ENCODE measurements around the gene CRTC3.

DNA sequence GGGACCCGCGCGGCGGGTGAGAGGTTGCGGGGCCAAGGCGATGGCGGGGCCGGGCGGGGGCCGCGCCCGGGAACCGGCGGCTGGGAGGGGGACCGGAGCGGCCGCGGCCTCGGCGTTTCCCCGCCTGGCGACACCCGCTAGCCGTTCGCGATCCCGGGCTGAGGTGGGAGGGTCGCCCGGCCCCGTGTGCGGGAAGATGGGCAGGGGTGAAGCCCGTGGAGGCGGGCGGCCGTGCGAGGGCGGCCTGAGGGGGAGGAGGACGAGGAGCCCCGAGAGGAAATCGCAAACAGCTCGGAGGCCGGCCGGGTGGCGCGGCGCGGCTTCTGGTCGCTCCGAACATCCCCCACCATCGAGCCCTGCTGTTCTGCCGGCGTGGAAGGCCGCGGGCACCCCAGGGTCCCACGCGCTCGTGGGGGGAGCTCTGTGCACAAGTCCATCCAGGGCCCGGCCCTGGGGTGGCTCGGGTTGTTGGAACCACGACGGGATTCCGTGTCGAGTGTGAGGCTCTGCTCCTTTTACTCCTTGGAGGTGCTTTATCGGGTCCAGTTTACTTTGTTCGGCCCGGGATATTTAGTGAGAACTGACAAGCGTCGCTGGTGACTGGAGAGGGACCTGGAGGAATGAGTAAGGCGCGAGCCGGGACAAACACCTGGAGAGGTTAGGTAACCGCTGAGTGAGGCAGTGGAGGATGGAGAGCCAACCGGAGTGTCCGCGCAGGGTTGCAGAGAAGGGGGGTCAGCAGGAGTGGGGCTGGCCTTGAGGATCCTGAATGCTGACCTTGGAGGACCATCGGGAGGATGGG lies 728 bp downstream of the CRTC3 start:
- TF ChIP-seq CTCF (IDR thresholded peaks at IDR 0.05) (no peak), ZFX (IDR thresholded peaks at IDR 0.05; ENCODE audit: borderline replicate concordance) (no peak)

Data from 22Rv1 (cell line).